Cardiac muscle cell (in vitro differentiated cells and primary cell): ENCODE measurements around the gene AGAP1. TPM values are rescaled to one million over a fixed set of nuclear protein-coding genes. Genes with fewer than 3 reads are reported as not detected.

Source experiments
- DNase-seq, 2 donors: peaks; one replicate each; pipeline versions ENCODE4 v3.0.0 to v3.0.0-alpha.2; 2010 to 2017; ENCODE audit warnings: low read depth in 1 of 2, low spot score in 1 of 2
- H3K27ac ChIP-seq: fragments of 200-600 bp; sonication (generic); 2 replicates; pipeline ENCODE4 v1.5.1; 2016
- H3K27me3 ChIP-seq: fragments of 200-600 bp; sonication (generic); 2 replicates; pipeline ENCODE4 v1.6.0; 2016; ENCODE audit warnings: control low read depth
- H3K36me3 ChIP-seq: fragments of 200-600 bp; sonication (generic); 2 replicates; pipeline ENCODE4 v1.5.1; 2016; ENCODE audit warnings: control low read depth
- H3K4me1 ChIP-seq: fragments of 200-600 bp; sonication (generic); 2 replicates; pipeline ENCODE4 v1.8.1; 2017; ENCODE audit warnings: low read depth, mild to moderate bottlenecking, mixed run types
- H3K4me3 ChIP-seq: fragments of 200-600 bp; sonication (generic); 2 replicates; pipeline ENCODE4 v1.5.1; 2016; ENCODE audit warnings: mild to moderate bottlenecking
- H3K9me3 ChIP-seq: fragments of 200-600 bp; sonication (generic); 2 replicates; pipeline ENCODE4 v1.5.1; 2017; ENCODE audit warnings: low read depth, mild to moderate bottlenecking, control low read depth
- polyA plus RNA-seq: library from polyadenylated mRNA; unstranded; fragments of >200 nt; fragmentation: Nextera tagmentation; extraction: Ambion mirVana; gene quantifications from 2 replicates; pipeline ENCODE4 v1.2.1, GENCODE V29; 2016
- total RNA-seq: library from RNA; depleted of rRNA; stranded (reverse); fragments of >200 nt; gene quantifications from 2 replicates; pipeline ENCODE4 v1.2.3, GENCODE V29; 2016
- TF ChIP-seq, protein P1 (sequence below): IDR thresholded peaks from 2 replicates; pipeline ENCODE4 v1.5.1; 2012; ENCODE audit warnings: low read depth, mild to moderate bottlenecking, low read length

The AGAP1 gene
- total and polyA plus RNA-seq, 2 experiments from 2014 or later = 8.6 to 38.2 TPM

GRCh38 chr2:235486729-235487128 lies 7.1 kb upstream of the AGAP1 start:
- no peaks in the 10 kb centered on the region for H3K4me1 ChIP-seq
- TF ChIP-seq, protein P1, sequence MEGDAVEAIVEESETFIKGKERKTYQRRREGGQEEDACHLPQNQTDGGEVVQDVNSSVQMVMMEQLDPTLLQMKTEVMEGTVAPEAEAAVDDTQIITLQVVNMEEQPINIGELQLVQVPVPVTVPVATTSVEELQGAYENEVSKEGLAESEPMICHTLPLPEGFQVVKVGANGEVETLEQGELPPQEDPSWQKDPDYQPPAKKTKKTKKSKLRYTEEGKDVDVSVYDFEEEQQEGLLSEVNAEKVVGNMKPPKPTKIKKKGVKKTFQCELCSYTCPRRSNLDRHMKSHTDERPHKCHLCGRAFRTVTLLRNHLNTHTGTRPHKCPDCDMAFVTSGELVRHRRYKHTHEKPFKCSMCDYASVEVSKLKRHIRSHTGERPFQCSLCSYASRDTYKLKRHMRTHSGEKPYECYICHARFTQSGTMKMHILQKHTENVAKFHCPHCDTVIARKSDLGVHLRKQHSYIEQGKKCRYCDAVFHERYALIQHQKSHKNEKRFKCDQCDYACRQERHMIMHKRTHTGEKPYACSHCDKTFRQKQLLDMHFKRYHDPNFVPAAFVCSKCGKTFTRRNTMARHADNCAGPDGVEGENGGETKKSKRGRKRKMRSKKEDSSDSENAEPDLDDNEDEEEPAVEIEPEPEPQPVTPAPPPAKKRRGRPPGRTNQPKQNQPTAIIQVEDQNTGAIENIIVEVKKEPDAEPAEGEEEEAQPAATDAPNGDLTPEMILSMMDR = no peak
- H3K36me3 ChIP-seq = no peaks in the 10 kb centered on the region
- H3K4me3 ChIP-seq = no peak overlapping the region
- no peak overlapping the region for H3K27ac ChIP-seq
- no peak for DNase-seq
- no peaks in the 10 kb centered on the region for H3K27me3 ChIP-seq
- no peaks in the 10 kb centered on the region for H3K9me3 ChIP-seq

- Histone ChIP-seq H3K27ac (no peak overlapping the region), H3K27me3 (no peaks in the 10 kb centered on the region), H3K4me3 (no peak overlapping the region), H3K36me3 (no peaks in the 10 kb centered on the region), H3K4me1 (peaks cover 3% of the 10 kb centered on the region), H3K9me3 (no peaks in the 10 kb centered on the region)
- TF ChIP-seq, protein P1 = no peak
- DNase-seq = no peak
Measured at GRCh38 chr2:235489897-235490296, 3.9 kb upstream of the AGAP1 start.

DNA sequence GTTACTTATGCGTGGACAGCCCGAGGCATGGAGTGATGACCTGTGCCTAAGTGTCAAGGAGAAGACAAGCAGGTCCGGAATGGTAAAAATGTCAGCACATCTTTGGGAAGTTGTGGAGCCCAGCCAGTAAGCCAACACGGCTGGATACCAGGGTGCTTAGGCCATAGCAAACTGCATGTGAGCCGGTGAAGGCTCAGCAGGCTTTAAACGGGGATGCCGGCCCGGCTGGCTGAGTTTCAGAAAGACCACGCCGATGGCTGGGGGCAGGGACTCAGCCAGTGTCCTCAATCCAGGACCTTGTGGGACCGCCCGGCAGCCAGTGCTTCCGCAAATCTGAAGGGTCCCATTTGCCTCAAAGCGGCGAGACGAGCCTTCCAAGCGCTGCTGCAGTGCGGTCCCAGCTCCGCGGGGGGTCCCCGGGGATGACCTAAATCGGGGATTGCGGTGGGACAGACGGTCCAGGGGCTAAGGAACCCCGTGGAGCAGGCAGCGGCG lies 946 bp upstream of the AGAP1 start:
- Histone ChIP-seq H3K27ac (no peak overlapping the region), H3K36me3 (no peaks in the 10 kb centered on the region), H3K4me1 (peaks cover 14% of the 10 kb centered on the region), H3K4me3 (peak overlapping the region; percentile 43), H3K9me3 (no peaks in the 10 kb centered on the region), H3K27me3 (no peaks in the 10 kb centered on the region)
- peak in 1 of 2 donors; percentile 52 for DNase-seq
- TF ChIP-seq, protein P1 = no peak

DNA sequence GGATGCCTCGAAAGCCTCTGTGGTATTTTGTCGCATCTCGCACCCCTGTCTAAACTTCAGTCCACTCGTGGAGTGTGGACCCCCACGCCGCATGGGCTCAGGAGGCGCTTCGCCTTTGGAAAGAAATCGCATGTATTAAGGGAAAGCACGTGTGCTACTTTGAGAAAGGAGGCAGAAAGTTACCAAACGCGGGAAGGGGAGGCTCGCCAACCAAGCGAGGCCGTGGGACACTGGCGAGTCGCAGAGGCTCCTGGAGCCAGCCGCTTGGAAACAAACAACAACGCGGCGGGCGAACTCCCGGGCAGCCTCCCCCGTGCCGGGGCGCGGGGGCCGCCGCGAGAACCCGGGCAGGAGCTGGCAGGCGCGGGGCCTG lies 455 bp upstream of the AGAP1 start:
- no peak overlapping the region for H3K27ac ChIP-seq
- DNase-seq = peak in 1 of 2 donors; percentile 72
- peak overlapping the region; percentile 43 for H3K4me3 ChIP-seq
- TF ChIP-seq, protein P1 = no peak
- no peaks in the 10 kb centered on the region for H3K9me3 ChIP-seq
- H3K27me3 ChIP-seq = no peaks in the 10 kb centered on the region
- H3K36me3 ChIP-seq = no peaks in the 10 kb centered on the region
- H3K4me1 ChIP-seq = peaks cover 14% of the 10 kb centered on the region

- peak; percentile 47 to 51 for DNase-seq
- Histone ChIP-seq H3K36me3 (no peaks in the 10 kb centered on the region), H3K4me1 (peaks cover 19% of the 10 kb centered on the region), H3K27me3 (no peaks in the 10 kb centered on the region), H3K9me3 (no peaks in the 10 kb centered on the region), H3K27ac (no peak overlapping the region), H3K4me3 (peak overlapping the region; percentile 58)
- TF ChIP-seq, protein P1 = peak; percentile 12
Measured at GRCh38 chr2:235494716-235495372, 1.0 kb downstream of the AGAP1 start.
